Neural crest cell (in vitro differentiated cells): ENCODE results near the gene VIPR2. TPM values are rescaled to one million over a fixed set of nuclear protein-coding genes. Genes with fewer than 3 reads are reported as not detected.

Experiments used
- DNase-seq: peaks from one replicate; pipeline ENCODE4 v3.0.0; 2021; ENCODE audit warnings: low read depth, mixed read lengths, low spot score
- H3K27ac Mint-ChIP-seq: one replicate; pipeline ENCODE4 v1.8.0; 2021; ENCODE audit warnings: mild to moderate bottlenecking, mixed read lengths; ENCODE audit not compliant: unreplicated experiment
- H3K27me3 Mint-ChIP-seq: 2 replicates; pipeline ENCODE4 v1.8.0; 2021; ENCODE audit warnings: low read depth, mild to moderate bottlenecking, mixed read lengths
- H3K36me3 Mint-ChIP-seq: 2 replicates; pipeline ENCODE4 v1.8.0; 2021; ENCODE audit warnings: low read depth, mild to moderate bottlenecking, mixed read lengths
- H3K4me1 Mint-ChIP-seq: 2 replicates; pipeline ENCODE4 v1.8.0; 2021; ENCODE audit warnings: mixed read lengths
- H3K4me3 Mint-ChIP-seq: one replicate; pipeline ENCODE4 v1.8.0; 2021; ENCODE audit warnings: mild to moderate bottlenecking, mixed read lengths
- H3K9me3 Mint-ChIP-seq: 2 replicates; pipeline ENCODE4 v1.8.0; 2021; ENCODE audit warnings: mixed read lengths
- CTCF ChIP-seq: fragments of 200-600 bp; sonication (generic); conservative IDR thresholded peaks from 2 replicates; pipeline ENCODE4 v1.5.0; 2021; ENCODE audit warnings: antibody characterized with exemption, mild to moderate bottlenecking
- total RNA-seq: library from RNA; stranded (reverse); gene quantifications from 2 replicates; pipeline ENCODE4 v1.2.1, GENCODE V29; 2021

VIPR2 gene
- total RNA-seq, 1 donor from 2014 or later = 0.16 TPM

- Mint-ChIP-seq H3K36me3 (no peaks in the 10 kb centered on the region), H3K4me3 (no peak overlapping the region), H3K27ac (no peak overlapping the region), H3K4me1 (no peaks in the 10 kb centered on the region), H3K27me3 (peaks cover 3% of the 10 kb centered on the region), H3K9me3 (no peaks in the 10 kb centered on the region)
- TF ChIP-seq CTCF = no peak
- no peak for DNase-seq
Measured at GRCh38 chr7:159156436-159157245, 12.0 kb upstream of the VIPR2 start.

- H3K27me3 Mint-ChIP-seq = peaks cover 3% of the 10 kb centered on the region
- no peak for DNase-seq
- no peaks in the 10 kb centered on the region for H3K9me3 Mint-ChIP-seq
- H3K36me3 Mint-ChIP-seq = no peaks in the 10 kb centered on the region
- no peak overlapping the region for H3K4me3 Mint-ChIP-seq
- H3K27ac Mint-ChIP-seq = no peak overlapping the region
- no peaks in the 10 kb centered on the region for H3K4me1 Mint-ChIP-seq
- no peak for TF ChIP-seq CTCF
Measured at GRCh38 chr7:159155410-159155809, 10.7 kb upstream of the VIPR2 start.

- DNase-seq = no peak
- Mint-ChIP-seq H3K27ac (no peak overlapping the region), H3K4me3 (no peak overlapping the region), H3K9me3 (no peaks in the 10 kb centered on the region), H3K36me3 (no peaks in the 10 kb centered on the region), H3K27me3 (peaks cover 5% of the 10 kb centered on the region), H3K4me1 (no peaks in the 10 kb centered on the region)
- no peak for TF ChIP-seq CTCF
Measured at GRCh38 chr7:159154243-159154642, 9.6 kb upstream of the VIPR2 start.

GRCh38 chr7:159153511-159153910, 8.8 kb upstream of the VIPR2 start:
- no peak for DNase-seq
- H3K9me3 Mint-ChIP-seq = no peaks in the 10 kb centered on the region
- H3K27me3 Mint-ChIP-seq = peaks cover 7% of the 10 kb centered on the region

GRCh38 chr7:159152816-159153215, 8.1 kb upstream of the VIPR2 start:
- no peak for TF ChIP-seq CTCF
- no peaks in the 10 kb centered on the region for H3K36me3 Mint-ChIP-seq
- no peak for DNase-seq
- H3K4me3 Mint-ChIP-seq = no peak overlapping the region
- H3K4me1 Mint-ChIP-seq = no peaks in the 10 kb centered on the region
- H3K27ac Mint-ChIP-seq = no peak overlapping the region
- H3K9me3 Mint-ChIP-seq = no peaks in the 10 kb centered on the region
- peaks cover 7% of the 10 kb centered on the region for H3K27me3 Mint-ChIP-seq

More at GRCh38 chr7:159153511-159153910, 8.8 kb upstream of the VIPR2 start:
- no peaks in the 10 kb centered on the region for H3K36me3 Mint-ChIP-seq
- no peak for TF ChIP-seq CTCF
- H3K4me3 Mint-ChIP-seq = no peak overlapping the region
- no peaks in the 10 kb centered on the region for H3K4me1 Mint-ChIP-seq
- no peak overlapping the region for H3K27ac Mint-ChIP-seq
